ENCODE results near the gene KRTAP29-1. TPM values are rescaled to one million over a fixed set of nuclear protein-coding genes. Genes with fewer than 3 reads are reported as not detected.

KRTAP29-1 gene
- total and polyA plus RNA-seq, 2 experiments from 2014 or later: not detected

- no peaks in the 10 kb centered on the region for H3K9me3 ChIP-seq (ENCODE audit: low read depth)
- no peak overlapping the region for H3K4me3 ChIP-seq
- H3K27ac ChIP-seq: no peak overlapping the region
- H3K27me3 ChIP-seq: peaks cover 13% of the 10 kb centered on the region
- no peak for DNase-seq (ENCODE audit: low read depth in 1 of 2, low spot score in 1 of 2)
- TF ChIP-seq, protein P1, sequence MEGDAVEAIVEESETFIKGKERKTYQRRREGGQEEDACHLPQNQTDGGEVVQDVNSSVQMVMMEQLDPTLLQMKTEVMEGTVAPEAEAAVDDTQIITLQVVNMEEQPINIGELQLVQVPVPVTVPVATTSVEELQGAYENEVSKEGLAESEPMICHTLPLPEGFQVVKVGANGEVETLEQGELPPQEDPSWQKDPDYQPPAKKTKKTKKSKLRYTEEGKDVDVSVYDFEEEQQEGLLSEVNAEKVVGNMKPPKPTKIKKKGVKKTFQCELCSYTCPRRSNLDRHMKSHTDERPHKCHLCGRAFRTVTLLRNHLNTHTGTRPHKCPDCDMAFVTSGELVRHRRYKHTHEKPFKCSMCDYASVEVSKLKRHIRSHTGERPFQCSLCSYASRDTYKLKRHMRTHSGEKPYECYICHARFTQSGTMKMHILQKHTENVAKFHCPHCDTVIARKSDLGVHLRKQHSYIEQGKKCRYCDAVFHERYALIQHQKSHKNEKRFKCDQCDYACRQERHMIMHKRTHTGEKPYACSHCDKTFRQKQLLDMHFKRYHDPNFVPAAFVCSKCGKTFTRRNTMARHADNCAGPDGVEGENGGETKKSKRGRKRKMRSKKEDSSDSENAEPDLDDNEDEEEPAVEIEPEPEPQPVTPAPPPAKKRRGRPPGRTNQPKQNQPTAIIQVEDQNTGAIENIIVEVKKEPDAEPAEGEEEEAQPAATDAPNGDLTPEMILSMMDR (IDR thresholded peaks at IDR 0.05; ENCODE audit: low read depth, low read length): no peak
- H3K4me1 ChIP-seq (ENCODE audit: low read depth): no peaks in the 10 kb centered on the region
- no peaks in the 10 kb centered on the region for H3K36me3 ChIP-seq
Measured at GRCh38 chr17:41318231-41318630, 15.6 kb upstream of the KRTAP29-1 start.

DNA sequence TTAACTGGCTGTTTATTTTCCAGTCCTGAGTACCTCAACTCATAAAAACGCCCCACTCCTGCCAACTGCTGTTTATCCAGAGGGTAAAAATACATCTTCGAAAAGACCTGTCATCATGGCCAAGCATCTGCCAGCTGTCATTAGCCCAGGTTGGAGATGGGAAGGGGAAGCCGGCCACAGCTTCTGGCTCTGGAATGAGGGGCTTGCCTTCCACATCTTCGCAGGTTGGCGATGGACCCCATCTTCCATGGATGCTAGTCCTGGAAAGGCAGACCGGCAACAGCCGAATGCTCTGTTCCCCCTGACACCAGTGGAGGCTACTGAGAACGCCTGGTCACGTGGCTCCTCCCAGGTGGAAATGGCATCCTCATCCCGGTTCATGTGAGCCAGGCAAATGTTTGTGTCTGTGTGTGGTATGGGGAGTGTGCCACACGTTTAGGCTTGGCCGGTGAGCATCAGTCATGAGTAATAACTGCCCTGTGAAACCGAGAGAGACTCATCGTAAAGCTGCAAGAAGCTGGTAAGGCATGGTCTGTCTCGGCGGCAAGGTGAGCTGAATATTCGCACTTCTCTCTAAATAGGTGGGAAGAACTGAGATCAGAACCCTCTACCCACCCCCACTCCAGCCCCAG, 13.3 kb upstream of the KRTAP29-1 start:
- Histone ChIP-seq H3K4me1 (ENCODE audit: low read depth) (no peaks in the 10 kb centered on the region), H3K27me3 (peaks cover 19% of the 10 kb centered on the region), H3K4me3 (no peak overlapping the region), H3K36me3 (no peaks in the 10 kb centered on the region), H3K9me3 (ENCODE audit: low read depth) (no peaks in the 10 kb centered on the region), H3K27ac (no peak overlapping the region)
- DNase-seq (ENCODE audit: low read depth in 1 of 2, low spot score in 1 of 2): no peak
- TF ChIP-seq, protein P1 (IDR thresholded peaks at IDR 0.05; ENCODE audit: low read depth, low read length): no peak

DNA sequence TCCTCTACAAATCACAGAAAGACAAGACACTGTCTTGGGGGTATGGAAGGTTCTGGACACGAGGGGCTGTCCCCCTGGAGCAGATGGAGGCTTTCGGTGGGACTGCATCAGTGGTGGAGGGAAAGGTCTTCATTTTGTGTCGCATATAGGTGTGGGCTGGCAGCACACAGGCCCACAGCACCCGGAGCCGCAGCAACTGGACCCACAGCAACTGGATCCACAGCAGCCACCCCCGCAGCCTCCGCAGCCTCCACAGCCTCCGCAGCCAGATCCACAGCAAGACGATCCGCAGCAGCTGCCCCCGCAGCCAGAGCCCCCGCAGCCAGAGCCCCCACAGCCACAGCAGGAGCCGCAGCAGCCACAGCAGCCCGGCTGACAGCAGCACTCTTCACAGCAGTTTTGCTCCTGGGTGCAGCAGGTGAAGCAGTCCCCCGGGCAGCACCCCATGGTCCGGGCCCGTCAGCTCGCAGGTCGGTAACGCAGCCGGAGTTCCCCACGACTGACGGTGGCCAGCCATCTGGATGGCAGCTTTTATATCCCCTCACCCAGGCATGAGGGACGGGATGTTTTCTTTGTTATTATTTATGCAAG, 12.6 kb upstream of the KRTAP29-1 start, which contains the start of gene KRTAP17-1:
KRTAP17-1 (minus strand) TSS at position 507 of the 591 bp plus-strand sequence; CDS start at position 447, 60 bp downstream.
- H3K9me3 ChIP-seq (ENCODE audit: low read depth): no peaks in the 10 kb centered on the region
- H3K4me1 ChIP-seq (ENCODE audit: low read depth): no peaks in the 10 kb centered on the region
- no peak within 1 kb of the TSS for H3K4me3 ChIP-seq
- DNase-seq (ENCODE audit: low read depth in 1 of 2, low spot score in 1 of 2): no peak
- peaks cover 19% of the 10 kb centered on the region for H3K27me3 ChIP-seq
- no peaks in the 10 kb centered on the region for H3K36me3 ChIP-seq
- TF ChIP-seq, protein P1 (IDR thresholded peaks at IDR 0.05; ENCODE audit: low read depth, low read length): no peak
- no peak within 1 kb of the TSS for H3K27ac ChIP-seq

DNA sequence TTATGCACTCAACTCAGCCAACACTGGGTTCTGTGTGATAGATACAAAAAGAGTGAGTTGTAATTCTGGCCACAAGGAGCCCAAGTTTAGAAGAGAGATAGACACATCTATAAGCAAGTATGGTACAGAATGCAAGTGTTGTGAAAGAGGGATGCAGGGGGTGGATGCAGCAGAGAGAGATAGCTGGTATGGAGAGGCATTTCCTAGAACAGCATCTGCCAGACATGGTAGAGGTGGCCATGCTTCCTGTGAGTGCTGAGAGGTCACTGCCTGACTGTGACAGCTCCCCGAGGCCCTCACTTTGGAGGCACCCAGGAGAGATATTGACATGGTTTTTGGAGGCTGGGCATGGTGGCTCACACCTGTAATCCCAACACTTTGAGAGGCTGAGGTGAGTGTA, 8.5 kb upstream of the KRTAP29-1 start:
- no peak for DNase-seq (ENCODE audit: low read depth in 1 of 2, low spot score in 1 of 2)
- no peaks in the 10 kb centered on the region for H3K36me3 ChIP-seq
- H3K27me3 ChIP-seq: peaks cover 19% of the 10 kb centered on the region
- H3K4me1 ChIP-seq (ENCODE audit: low read depth): no peaks in the 10 kb centered on the region
- no peak overlapping the region for H3K27ac ChIP-seq
- TF ChIP-seq, protein P1 (IDR thresholded peaks at IDR 0.05; ENCODE audit: low read depth, low read length): no peak
- H3K4me3 ChIP-seq: no peak overlapping the region
- no peaks in the 10 kb centered on the region for H3K9me3 ChIP-seq (ENCODE audit: low read depth)

DNA sequence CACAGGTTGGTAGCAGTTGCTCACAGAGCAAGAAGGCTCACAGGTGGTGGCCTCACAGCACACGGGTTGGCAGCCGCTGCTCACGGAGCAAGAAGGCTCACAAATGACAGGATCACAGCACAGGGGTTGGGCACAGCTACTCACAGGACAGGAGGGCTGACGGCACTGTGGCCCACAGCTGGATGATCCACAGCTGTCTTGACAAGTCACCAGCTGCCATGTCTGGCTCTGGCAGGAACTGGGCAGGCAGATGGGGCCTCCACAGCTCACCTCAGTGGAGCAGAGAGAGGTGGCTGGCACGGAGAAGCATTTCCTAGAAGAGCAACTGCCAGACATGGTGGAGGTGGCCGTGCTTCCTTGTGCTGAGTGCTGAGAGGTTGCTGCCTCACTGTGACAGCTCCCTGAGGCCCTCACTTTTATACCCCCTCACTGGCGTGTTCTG, 6.3 kb upstream of the KRTAP29-1 start, which contains the start of gene KRTAP16-1:
KRTAP16-1 (minus strand) TSS at position 392 of the 442 bp plus-strand sequence; CDS start at position 336, 56 bp downstream.
- Histone ChIP-seq H3K4me1 (ENCODE audit: low read depth) (no peaks in the 10 kb centered on the region), H3K27me3 (peaks cover 5% of the 10 kb centered on the region), H3K27ac (no peak within 1 kb of the TSS), H3K36me3 (no peaks in the 10 kb centered on the region), H3K9me3 (ENCODE audit: low read depth) (no peaks in the 10 kb centered on the region), H3K4me3 (no peak within 1 kb of the TSS)
- DNase-seq (ENCODE audit: low read depth in 1 of 2, low spot score in 1 of 2): no peak
- TF ChIP-seq, protein P1 (IDR thresholded peaks at IDR 0.05; ENCODE audit: low read depth, low read length): no peak

All from cardiac muscle cell (in vitro differentiated cells and primary cell).